ENCODE results near the gene SLC8A1.
A peak's percentile ranks its signal among the peaks of the same experiment; 100 is the strongest.

Gene SLC8A1

GRCh38 chr2:40451918-40452605 lies at the start of gene SLC8A1:
SLC8A1 (minus strand) TSS chr2:40452090.
- FAIRE-seq (peak; percentile 4), DNase-seq (ENCODE audit: insufficient read length, low spot score) (no peak)

GRCh38 chr2:40499437-40499836 lies 47.5 kb upstream of the SLC8A1 start:
- DNase-seq (ENCODE audit: insufficient read length, low spot score) (no peak), FAIRE-seq (peak; percentile 31)

- DNase-seq (ENCODE audit: insufficient read length, low spot score): no peak
- FAIRE-seq: no peak
These were observed 45.5 kb upstream of the SLC8A1 start for GRCh38 chr2:40497251-40497859.

GRCh38 chr2:40489678-40489960 lies 37.7 kb upstream of the SLC8A1 start:
- DNase-seq (ENCODE audit: insufficient read length, low spot score) (no peak), FAIRE-seq (no peak)

GRCh38 chr2:40488927-40489677 lies 37.2 kb upstream of the SLC8A1 start:
- peak; percentile 17 for DNase-seq (ENCODE audit: insufficient read length, low spot score)
- peak; percentile 44 for FAIRE-seq

- FAIRE-seq (no peak), DNase-seq (ENCODE audit: insufficient read length, low spot score) (peak; percentile 14)
These were observed 36.3 kb upstream of the SLC8A1 start for GRCh38 chr2:40488101-40488601.

- FAIRE-seq (no peak), DNase-seq (ENCODE audit: insufficient read length, low spot score) (no peak)
These were observed 35.7 kb upstream of the SLC8A1 start for GRCh38 chr2:40487602-40488001.

- FAIRE-seq: no peak
These were observed 34.0 kb upstream of the SLC8A1 start for GRCh38 chr2:40485854-40486253.

GRCh38 chr2:40485318-40485717 lies 33.4 kb upstream of the SLC8A1 start:
- no peak for FAIRE-seq

More at GRCh38 chr2:40485854-40486253, 34.0 kb upstream of the SLC8A1 start:
- no peak for DNase-seq (ENCODE audit: insufficient read length, low spot score)

GRCh38 chr2:40483549-40484243 lies 31.8 kb upstream of the SLC8A1 start:
- FAIRE-seq (no peak), DNase-seq (ENCODE audit: insufficient read length, low spot score) (no peak)

More at GRCh38 chr2:40485318-40485717, 33.4 kb upstream of the SLC8A1 start:
- DNase-seq (ENCODE audit: insufficient read length, low spot score): no peak

- FAIRE-seq: no peak
- DNase-seq (ENCODE audit: insufficient read length, low spot score): no peak
These were observed 28.7 kb upstream of the SLC8A1 start for GRCh38 chr2:40480596-40480995.

GRCh38 chr2:40480073-40480472 lies 28.2 kb upstream of the SLC8A1 start:
- FAIRE-seq (no peak), DNase-seq (ENCODE audit: insufficient read length, low spot score) (no peak)

- no peak for DNase-seq (ENCODE audit: insufficient read length, low spot score)
- no peak for FAIRE-seq
These were observed 25.5 kb upstream of the SLC8A1 start for GRCh38 chr2:40477361-40477760.

- no peak for FAIRE-seq
- no peak for DNase-seq (ENCODE audit: insufficient read length, low spot score)
These were observed 24.5 kb upstream of the SLC8A1 start for GRCh38 chr2:40476436-40476835.

- FAIRE-seq (no peak), DNase-seq (ENCODE audit: insufficient read length, low spot score) (no peak)
These were observed 22.4 kb upstream of the SLC8A1 start for GRCh38 chr2:40474306-40474705.

GRCh38 chr2:40471866-40472265 lies 20.0 kb upstream of the SLC8A1 start:
- no peak for FAIRE-seq
- no peak for DNase-seq (ENCODE audit: insufficient read length, low spot score)

- FAIRE-seq (no peak), DNase-seq (ENCODE audit: insufficient read length, low spot score) (no peak)
These were observed 19.2 kb upstream of the SLC8A1 start for GRCh38 chr2:40470822-40471813.

- DNase-seq (ENCODE audit: insufficient read length, low spot score) (no peak), FAIRE-seq (no peak)
These were observed 15.2 kb upstream of the SLC8A1 start for GRCh38 chr2:40466935-40467572.

- FAIRE-seq: no peak
- DNase-seq (ENCODE audit: insufficient read length, low spot score): no peak
These were observed 14.5 kb upstream of the SLC8A1 start for GRCh38 chr2:40466332-40466906.
